ACC112 (cell line): ENCODE data around the gene STYK1.
"Not testable (repeated sequence)": the region's sequence is repeated elsewhere in the genome, so short reads cannot be mapped to it uniquely, and the experiment has no call there.

Experiments
- H2AFZ ChIP-seq: fragments of 200-600 bp; sonication (generic); one replicate; pipeline ENCODE4 v1.6.0; 2017; ENCODE audit warnings: antibody characterized with exemption, low read length; ENCODE audit not compliant: unreplicated experiment
- H3K27ac ChIP-seq: fragments of 200-600 bp; sonication (generic); 2 replicates; pipeline ENCODE4 v1.5.1; 2014; ENCODE audit warnings: low read depth, mild to moderate bottlenecking, antibody characterized with exemption, low read length, moderate library complexity
- H3K27me3 ChIP-seq: fragments of 200-600 bp; sonication (generic); 2 replicates; pipeline ENCODE4 v1.6.1; 2014; ENCODE audit warnings: mild to moderate bottlenecking, antibody characterized with exemption, low read length, moderate library complexity, mixed read lengths; ENCODE audit not compliant: insufficient read depth
- H3K36me3 ChIP-seq: fragments of 200-600 bp; sonication (generic); 2 replicates; pipeline ENCODE4 v1.6.1; 2016; ENCODE audit warnings: mild to moderate bottlenecking, antibody characterized with exemption, low read length, moderate library complexity, mixed read lengths; ENCODE audit not compliant: insufficient read depth
- H3K4me1 ChIP-seq: fragments of 200-600 bp; sonication (generic); one replicate; pipeline ENCODE4 v1.6.1; 2016; ENCODE audit warnings: low read length, mixed read lengths; ENCODE audit not compliant: insufficient read depth, unreplicated experiment, control insufficient read depth
- H3K4me3 ChIP-seq: fragments of 200-600 bp; sonication (generic); 2 replicates; pipeline ENCODE4 v1.5.1; 2014; ENCODE audit warnings: mild to moderate bottlenecking, low read depth, low read length
- H3K79me2 ChIP-seq: fragments of 200-600 bp; sonication (generic); one replicate; pipeline ENCODE4 v1.6.0; 2016; ENCODE audit warnings: low read length; ENCODE audit not compliant: control insufficient read depth, unreplicated experiment, insufficient read depth

Gene STYK1

DNA sequence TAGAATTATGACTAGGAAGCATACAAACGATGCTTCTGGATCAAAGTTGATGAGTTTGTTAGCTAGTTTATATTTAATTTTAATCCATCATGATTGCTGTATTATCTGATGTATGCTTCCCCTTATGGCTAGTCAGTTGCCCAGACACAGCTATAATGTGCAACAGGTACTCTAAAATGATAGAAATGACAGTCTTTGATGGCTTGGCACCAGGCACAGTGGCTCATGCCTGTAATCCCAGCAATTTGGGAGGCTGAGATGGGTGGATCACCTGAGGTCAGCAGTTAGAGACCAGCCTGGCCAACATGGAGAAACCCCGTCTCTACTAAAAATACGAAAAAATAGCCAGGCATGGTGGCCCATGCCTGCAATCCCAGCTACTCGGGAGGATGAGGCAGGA, 62.6 kb downstream of the STYK1 start:
- Histone ChIP-seq H3K79me2 (peaks cover 32% of the 10 kb centered on the region), H3K36me3 (peaks cover 29% of the 10 kb centered on the region)
- H3K4me3 ChIP-seq, H3K27ac ChIP-seq, H2AFZ ChIP-seq, H3K4me1 ChIP-seq, H3K27me3 ChIP-seq: not testable (repeated sequence)

DNA sequence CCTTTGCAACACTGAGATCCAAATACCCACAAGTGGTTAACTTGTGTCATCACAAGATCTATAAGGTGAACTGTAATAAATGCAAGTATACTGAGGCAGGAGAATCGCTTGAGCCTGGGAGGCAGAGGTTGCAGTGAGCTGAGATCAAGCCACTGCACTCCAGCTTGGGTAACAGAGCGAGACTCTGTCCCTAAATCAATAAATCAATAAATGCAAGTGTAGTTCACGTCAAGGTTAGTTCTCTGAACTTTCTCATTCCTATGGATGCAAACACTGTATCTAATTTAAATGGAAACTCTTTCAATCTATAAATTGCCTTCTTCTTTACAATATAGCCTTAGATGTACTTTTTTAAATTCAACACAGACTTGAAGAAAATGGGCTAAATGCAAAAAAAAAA, 63.7 kb downstream of the STYK1 start:
- H3K27ac ChIP-seq: no peak overlapping the region
- H3K79me2 ChIP-seq: peaks cover 32% of the 10 kb centered on the region
- no peak overlapping the region for H2AFZ ChIP-seq
- no peak overlapping the region for H3K4me3 ChIP-seq
- peaks cover 36% of the 10 kb centered on the region for H3K36me3 ChIP-seq
- H3K27me3 ChIP-seq: no peaks in the 10 kb centered on the region
- H3K4me1 ChIP-seq: peaks cover 7% of the 10 kb centered on the region

DNA sequence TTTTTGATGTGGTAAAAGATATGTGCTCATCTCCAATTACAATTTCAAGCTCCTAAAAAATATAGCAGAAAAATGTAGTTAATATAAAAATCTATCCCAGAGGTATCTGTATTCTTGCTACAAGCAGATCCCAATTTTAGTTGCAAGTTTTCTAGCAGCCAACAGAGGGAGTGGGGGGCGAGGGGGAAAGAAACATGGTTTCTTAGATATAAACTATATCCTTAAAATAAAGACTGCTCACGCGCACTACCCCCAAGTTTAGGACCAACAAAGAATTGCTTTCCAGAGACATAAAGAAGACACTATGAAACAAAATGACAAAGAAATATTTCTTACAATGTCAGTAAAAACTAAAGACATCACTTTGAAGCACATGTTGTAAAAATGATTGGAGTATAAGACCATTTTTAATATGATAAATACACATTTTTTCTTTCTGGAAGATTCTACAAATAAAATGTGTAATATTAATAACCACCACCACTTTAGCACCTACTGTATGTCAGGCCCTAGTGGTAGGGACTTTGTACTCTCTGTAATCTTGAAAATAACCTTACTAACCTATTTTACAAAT, 65.9 kb downstream of the STYK1 start:
- H2AFZ ChIP-seq: no peak overlapping the region
- peaks cover 28% of the 10 kb centered on the region for H3K79me2 ChIP-seq
- H3K27me3 ChIP-seq: no peaks in the 10 kb centered on the region
- no peak overlapping the region for H3K27ac ChIP-seq
- peaks cover 7% of the 10 kb centered on the region for H3K4me1 ChIP-seq
- peaks cover 38% of the 10 kb centered on the region for H3K36me3 ChIP-seq
- no peak overlapping the region for H3K4me3 ChIP-seq

DNA sequence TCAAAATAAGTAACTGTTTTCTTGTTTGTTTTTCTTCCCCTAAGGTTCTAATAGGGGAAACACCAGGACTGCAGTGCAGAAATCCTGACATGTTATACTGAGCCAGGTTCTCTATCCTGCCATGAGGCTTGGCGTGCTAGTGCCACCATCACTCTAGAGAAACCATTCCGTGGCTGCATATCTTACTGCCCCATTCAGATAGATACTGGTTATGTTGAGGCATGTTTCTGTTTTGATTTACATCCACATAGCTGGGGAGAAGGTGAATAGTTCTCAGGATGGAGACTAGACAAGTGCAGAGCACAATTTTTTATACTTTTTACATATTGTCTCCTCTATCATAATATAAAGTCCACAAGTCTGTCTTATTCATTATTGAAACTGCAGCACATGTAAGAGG, 72.0 kb downstream of the STYK1 start:
- Histone ChIP-seq H3K4me1 (no peaks in the 10 kb centered on the region), H3K27ac (no peak overlapping the region), H2AFZ (no peak overlapping the region), H3K4me3 (no peak overlapping the region), H3K79me2 (no peaks in the 10 kb centered on the region), H3K36me3 (peaks cover 11% of the 10 kb centered on the region), H3K27me3 (no peaks in the 10 kb centered on the region)

DNA sequence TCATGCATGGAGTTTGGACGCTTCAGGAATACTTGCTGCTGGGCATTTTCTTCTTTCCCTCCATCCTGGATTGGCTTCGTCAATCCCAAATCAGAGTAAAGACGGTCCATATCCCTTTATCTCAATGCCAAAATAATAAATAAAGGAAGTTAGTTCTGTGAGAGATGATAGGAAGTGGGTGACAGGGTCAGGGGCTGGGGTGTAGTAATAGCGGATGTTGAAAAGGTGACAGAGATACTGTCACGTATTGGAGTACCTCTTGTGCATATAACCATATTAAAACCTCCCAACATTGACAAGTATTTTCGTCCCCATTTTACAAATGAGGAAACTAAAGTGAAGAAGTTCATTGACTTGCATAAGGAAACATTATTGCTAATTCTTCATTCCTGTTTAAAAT, 72.9 kb downstream of the STYK1 start:
- Histone ChIP-seq H3K27me3 (no peaks in the 10 kb centered on the region), H3K4me3 (no peak overlapping the region), H3K36me3 (peaks cover 9% of the 10 kb centered on the region), H2AFZ (no peak overlapping the region), H3K4me1 (no peaks in the 10 kb centered on the region), H3K27ac (no peak overlapping the region), H3K79me2 (no peaks in the 10 kb centered on the region)

DNA sequence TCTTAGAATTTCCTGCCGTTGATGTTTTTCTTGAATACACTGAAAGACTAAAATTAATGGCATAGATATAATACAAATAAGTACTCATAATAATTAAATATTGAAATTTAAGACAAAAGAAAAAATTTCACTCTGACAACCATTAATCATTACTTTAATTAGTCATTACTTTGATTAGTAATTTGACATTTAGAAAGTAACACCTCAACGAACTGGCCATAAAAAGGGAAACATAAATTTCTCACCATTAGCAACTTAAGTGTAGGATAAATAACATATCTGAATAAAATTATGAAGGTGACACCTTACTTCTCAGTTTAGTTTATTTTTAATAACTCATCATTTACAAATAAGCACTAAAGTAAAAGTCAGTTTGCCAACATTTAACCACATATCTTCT, 78.0 kb downstream of the STYK1 start:
- Histone ChIP-seq H2AFZ (no peak overlapping the region), H3K4me3 (no peak overlapping the region), H3K4me1 (no peaks in the 10 kb centered on the region), H3K36me3 (no peaks in the 10 kb centered on the region), H3K27ac (no peak overlapping the region), H3K79me2 (no peaks in the 10 kb centered on the region), H3K27me3 (no peaks in the 10 kb centered on the region)

DNA sequence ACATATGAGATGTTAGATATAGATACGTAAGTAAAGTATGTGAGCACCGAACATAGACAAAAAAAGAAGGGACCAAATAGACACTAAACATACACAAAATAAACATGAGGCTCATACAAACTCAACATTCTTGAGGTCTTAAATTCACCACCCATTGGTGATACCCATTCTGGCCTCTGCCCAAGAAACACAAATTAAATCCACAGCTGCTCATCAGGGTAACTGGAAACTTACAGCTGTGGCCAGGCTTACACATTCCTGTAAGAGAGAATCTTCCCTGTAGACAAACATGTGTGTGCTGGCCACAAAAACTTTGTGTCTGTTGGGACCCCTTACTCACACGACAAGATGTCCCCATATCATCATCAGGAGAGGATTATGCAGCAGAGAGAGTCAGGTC, 82.9 kb downstream of the STYK1 start:
- H3K4me3 ChIP-seq: no peak overlapping the region
- H3K27ac ChIP-seq: no peak overlapping the region
- no peaks in the 10 kb centered on the region for H3K36me3 ChIP-seq
- no peak overlapping the region for H2AFZ ChIP-seq
- H3K27me3 ChIP-seq: no peaks in the 10 kb centered on the region
- H3K79me2 ChIP-seq: no peaks in the 10 kb centered on the region
- no peaks in the 10 kb centered on the region for H3K4me1 ChIP-seq

DNA sequence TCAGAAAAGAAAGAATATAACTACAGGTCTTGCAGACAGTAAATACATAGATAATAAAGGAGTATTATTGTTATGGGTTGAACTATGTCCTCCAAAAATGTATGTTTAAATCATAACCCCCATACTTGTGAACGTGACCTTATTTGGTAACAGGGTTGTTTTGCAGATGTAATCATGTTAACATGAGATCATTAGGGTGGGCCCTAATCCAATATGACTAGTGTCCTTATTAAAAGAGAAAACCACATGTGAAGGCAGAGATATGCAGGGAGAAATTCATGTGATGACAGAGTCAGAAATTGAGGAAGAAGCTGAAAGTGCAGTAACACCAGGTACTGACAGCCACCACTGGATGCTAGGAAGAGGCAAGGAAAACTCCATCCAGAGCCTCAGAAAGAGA, 89.4 kb downstream of the STYK1 start:
- Histone ChIP-seq H3K36me3 (peaks cover 10% of the 10 kb centered on the region), H2AFZ (no peak overlapping the region), H3K27ac (no peak overlapping the region), H3K27me3 (no peaks in the 10 kb centered on the region), H3K79me2 (no peaks in the 10 kb centered on the region), H3K4me1 (no peaks in the 10 kb centered on the region), H3K4me3 (no peak overlapping the region)

DNA sequence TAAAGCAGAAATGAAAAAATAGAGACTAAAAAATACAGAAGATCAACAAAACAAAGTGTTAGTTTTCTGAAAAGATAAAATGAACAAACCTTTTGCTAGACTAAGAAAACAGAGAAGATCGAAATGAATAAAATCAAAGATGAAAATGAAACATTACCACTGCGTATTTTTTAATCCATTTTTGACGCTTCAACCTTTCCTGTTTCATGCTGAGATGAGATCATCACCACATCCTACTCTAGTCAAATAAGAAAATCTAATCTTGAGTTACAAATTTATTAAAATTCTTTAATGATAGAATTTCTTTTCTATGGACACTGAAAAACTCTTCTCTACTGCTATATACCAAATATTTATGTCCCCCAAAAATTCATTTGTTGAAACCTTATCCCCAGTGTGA, 91.1 kb downstream of the STYK1 start:
- Histone ChIP-seq H3K27ac (no peak overlapping the region), H3K27me3 (no peaks in the 10 kb centered on the region), H3K4me3 (no peak overlapping the region), H2AFZ (no peak overlapping the region), H3K4me1 (no peaks in the 10 kb centered on the region), H3K36me3 (peaks cover 10% of the 10 kb centered on the region), H3K79me2 (no peaks in the 10 kb centered on the region)

DNA sequence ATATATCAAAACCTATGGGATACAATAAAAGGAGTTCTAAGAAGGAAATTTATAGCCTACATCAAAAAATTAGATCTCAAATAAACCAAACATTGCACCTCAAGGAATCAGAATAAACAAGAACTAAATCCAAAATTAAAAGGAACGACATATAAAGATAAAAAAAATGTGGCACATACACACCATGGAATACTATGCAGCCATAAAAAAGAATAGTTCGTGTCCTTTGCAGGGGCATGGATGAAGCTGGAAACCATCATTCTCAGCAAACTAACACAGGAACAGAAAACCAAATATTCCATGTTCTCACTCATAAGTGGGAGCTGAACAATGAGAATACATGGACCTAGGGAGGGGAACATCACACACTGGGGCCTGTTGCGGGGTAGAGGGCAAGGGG, 91.7 kb downstream of the STYK1 start:
- H2AFZ ChIP-seq, H3K36me3 ChIP-seq, H3K27me3 ChIP-seq, H3K79me2 ChIP-seq, H3K27ac ChIP-seq, H3K4me3 ChIP-seq, H3K4me1 ChIP-seq: not testable (repeated sequence)

DNA sequence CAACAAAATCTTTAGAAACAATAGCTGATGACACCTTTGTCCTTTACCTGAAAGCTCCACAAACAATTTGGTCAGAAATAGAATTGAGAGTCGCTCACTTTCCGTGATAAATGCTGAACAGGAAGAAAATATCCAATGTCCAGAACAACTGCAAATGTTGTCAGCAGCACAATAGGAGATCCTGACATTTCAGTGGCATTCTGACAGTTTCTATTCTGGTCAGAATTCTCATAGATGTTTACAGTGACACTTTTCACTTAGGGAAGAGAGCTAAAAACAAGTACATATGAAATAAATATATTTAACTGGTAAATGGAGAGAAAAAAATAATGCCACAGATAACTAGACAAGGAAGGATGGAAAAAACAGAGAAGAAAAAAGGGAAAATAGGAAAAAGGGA, 99.5 kb downstream of the STYK1 start:
- H3K4me1 ChIP-seq: peaks cover 6% of the 10 kb centered on the region
- H3K4me3 ChIP-seq: no peak overlapping the region
- no peaks in the 10 kb centered on the region for H3K27me3 ChIP-seq
- H3K27ac ChIP-seq: no peak overlapping the region
- no peaks in the 10 kb centered on the region for H3K36me3 ChIP-seq
- H3K79me2 ChIP-seq: no peaks in the 10 kb centered on the region
- H2AFZ ChIP-seq: no peak overlapping the region
